AG20443 (cell line): ENCODE results near the gene TPP2.

Experiments
- DNase-seq: peaks from one replicate; pipeline ENCODE4 v3.0.0; 2012; ENCODE audit warnings: low spot score, mixed read lengths

Gene TPP2

GRCh38 chr13:102657630-102658029 is 60.8 kb downstream of the TPP2 start:
- DNase-seq = no peak

GRCh38 chr13:102658660-102659059 is 61.9 kb downstream of the TPP2 start:
- no peak for DNase-seq

- DNase-seq = no peak
Measured at GRCh38 chr13:102659168-102659713, 62.5 kb downstream of the TPP2 start.

GRCh38 chr13:102667023-102667422 is 70.2 kb downstream of the TPP2 start:
- no peak for DNase-seq

- DNase-seq = no peak
Measured at GRCh38 chr13:102667911-102668310, 71.1 kb downstream of the TPP2 start.

GRCh38 chr13:102670130-102670529 is 73.3 kb downstream of the TPP2 start:
- DNase-seq = no peak

GRCh38 chr13:102675115-102675514 is 78.3 kb downstream of the TPP2 start:
- DNase-seq = no peak

- DNase-seq = no peak
Measured at GRCh38 chr13:102677122-102677521, 80.3 kb downstream of the TPP2 start.

- no peak for DNase-seq
Measured at GRCh38 chr13:102678339-102679107, 81.7 kb downstream of the TPP2 start.

- DNase-seq = no peak
Measured at GRCh38 chr13:102679449-102680132, 82.8 kb downstream of the TPP2 start.

GRCh38 chr13:102680133-102680717 is 83.4 kb downstream of the TPP2 start:
- DNase-seq = no peak

- DNase-seq = peak; percentile 48
Measured at GRCh38 chr13:102680842-102681740, 84.3 kb downstream of the TPP2 start.

GRCh38 chr13:102682211-102682610 is 85.4 kb downstream of the TPP2 start:
- no peak for DNase-seq

- no peak for DNase-seq
Measured at GRCh38 chr13:102682727-102683126, 85.9 kb downstream of the TPP2 start.

- no peak for DNase-seq
Measured at GRCh38 chr13:102683637-102684036, 86.9 kb downstream of the TPP2 start.

GRCh38 chr13:102686024-102686423 is 89.2 kb downstream of the TPP2 start:
- DNase-seq = no peak

GRCh38 chr13:102687520-102687919 is 90.7 kb downstream of the TPP2 start:
- no peak for DNase-seq

GRCh38 chr13:102688306-102688973 is 91.7 kb downstream of the TPP2 start:
- no peak for DNase-seq

GRCh38 chr13:102690883-102691282 is 94.1 kb downstream of the TPP2 start:
- DNase-seq = no peak

GRCh38 chr13:102692491-102692826 is 95.7 kb downstream of the TPP2 start:
- no peak for DNase-seq

- DNase-seq = no peak
Measured at GRCh38 chr13:102693250-102693649, 96.5 kb downstream of the TPP2 start.
